Activated CD8-positive, alpha-beta memory T cell treated with anti-CD3 and anti-CD28 coated beads, Interleukin-2, amount 50 U/mL, for 1 hour (primary cell): Measurements from ENCODE around the gene DTX3.
"Not testable (repeated sequence)": the region's sequence is repeated elsewhere in the genome, so short reads cannot be mapped to it uniquely, and the experiment has no call there.

Source experiments
- DNase-seq: peaks from one replicate; pipeline ENCODE4 v3.0.0-alpha.2; 2020; ENCODE audit errors: extremely low read depth

Gene DTX3

GRCh38 chr12:57583008-57583831 is 21.4 kb upstream of the DTX3 start:
- peak; percentile 50 for DNase-seq

GRCh38 chr12:57584050-57584449 is 20.6 kb upstream of the DTX3 start:
- DNase-seq, result no peak

GRCh38 chr12:57584690-57585089 is 19.9 kb upstream of the DTX3 start:
- DNase-seq, result no peak

GRCh38 chr12:57585156-57585555 is 19.5 kb upstream of the DTX3 start:
- DNase-seq, result no peak

GRCh38 chr12:57586128-57586527 is 18.5 kb upstream of the DTX3 start:
- no peak for DNase-seq

GRCh38 chr12:57586832-57587429 is 17.7 kb upstream of the DTX3 start:
- no peak for DNase-seq

- not testable (repeated sequence) for DNase-seq
Measured at GRCh38 chr12:57588951-57589610, 15.5 kb upstream of the DTX3 start.

GRCh38 chr12:57590479-57590863 is 14.2 kb upstream of the DTX3 start:
- DNase-seq, result no peak

- peak; percentile 30 for DNase-seq
Measured at GRCh38 chr12:57590864-57591781, 13.5 kb upstream of the DTX3 start, which contains the start of gene PIP4K2C. PIP4K2C (plus strand) TSS chr12:57591192; CDS start chr12:57591290, 98 bp downstream.

- DNase-seq, result no peak
Measured at GRCh38 chr12:57591782-57592325, 12.8 kb upstream of the DTX3 start.

GRCh38 chr12:57592551-57593165 is 12.0 kb upstream of the DTX3 start:
- no peak for DNase-seq

- no peak for DNase-seq
Measured at GRCh38 chr12:57593187-57593586, 11.4 kb upstream of the DTX3 start.

- DNase-seq, result no peak
Measured at GRCh38 chr12:57600395-57600794, 4.2 kb upstream of the DTX3 start.

- no peak for DNase-seq
Measured at GRCh38 chr12:57602544-57602943, 2.1 kb upstream of the DTX3 start.

- no peak for DNase-seq
Measured at GRCh38 chr12:57603324-57603723, 1.3 kb upstream of the DTX3 start.

GRCh38 chr12:57603815-57604453 is 690 bp upstream of the DTX3 start:
- DNase-seq, result no peak

- DNase-seq, result no peak
Measured at GRCh38 chr12:57604992-57605810, 577 bp downstream of the DTX3 start.

GRCh38 chr12:57605811-57606311 is 1.2 kb downstream of the DTX3 start:
- no peak for DNase-seq

GRCh38 chr12:57606399-57606798 is 1.8 kb downstream of the DTX3 start:
- no peak for DNase-seq
